OCI-M2 (cell line): ENCODE data around the gene ADAM10.

Experiments used
- DNase-seq: peaks from one replicate; lab custom pipeline; 2025; ENCODE audit not compliant: unreplicated experiment; lab: John Stamatoyannopoulos, UW

ADAM10 gene

GRCh38 chr15:58587486-58587885 is 162.0 kb downstream of the ADAM10 start:
- DNase-seq = no peak

- no peak for DNase-seq
Observed at GRCh38 chr15:58585693-58586443, 163.6 kb downstream of the ADAM10 start.

- no peak for DNase-seq
Observed at GRCh38 chr15:58584789-58585461, 164.6 kb downstream of the ADAM10 start.

GRCh38 chr15:58583171-58583908 is 166.2 kb downstream of the ADAM10 start:
- no peak for DNase-seq

- DNase-seq = no peak
Observed at GRCh38 chr15:58582160-58582559, 167.3 kb downstream of the ADAM10 start.

DNA sequence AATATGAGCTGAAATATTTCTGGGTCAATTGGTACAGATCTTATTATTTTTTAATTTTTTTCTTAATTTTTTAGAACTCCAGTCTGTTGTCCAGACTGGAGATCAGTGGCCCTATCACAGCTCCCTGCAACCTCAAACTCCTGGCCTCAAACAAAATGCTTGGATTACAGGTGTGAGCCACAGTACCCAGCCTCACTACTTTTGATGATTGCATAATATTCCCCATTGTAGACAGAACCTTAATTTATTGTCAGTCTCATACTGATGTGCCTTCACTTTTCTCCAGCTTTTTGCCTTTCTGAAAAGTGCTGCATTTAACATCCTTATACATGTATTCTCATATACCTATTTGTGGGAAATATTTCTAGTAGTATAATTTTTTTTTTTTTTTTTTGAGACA is 172.8 kb downstream of the ADAM10 start:
- no peak for DNase-seq

- DNase-seq = no peak
Observed at GRCh38 chr15:58575045-58575786, 174.3 kb downstream of the ADAM10 start.

DNA sequence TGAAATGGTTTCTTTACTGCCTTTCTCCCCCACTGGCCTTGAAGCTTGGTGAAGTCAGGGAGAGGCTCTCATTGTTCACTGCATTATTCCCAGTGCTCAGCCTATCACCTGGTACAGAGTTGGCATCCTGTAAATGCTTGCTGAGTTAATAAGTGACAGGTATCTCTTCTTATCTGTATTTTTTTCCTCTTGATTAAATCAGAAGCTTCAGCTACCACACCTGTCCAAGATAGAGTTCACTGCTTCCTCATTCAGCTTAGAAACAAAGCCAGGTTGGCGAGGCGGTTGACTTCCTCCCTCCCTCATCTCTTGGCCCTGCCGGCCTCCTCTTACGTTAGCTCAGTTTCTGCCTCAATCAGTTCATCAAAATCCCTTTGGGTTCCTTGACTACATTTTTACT is 174.9 kb downstream of the ADAM10 start:
- no peak for DNase-seq

- DNase-seq = no peak
Observed at GRCh38 chr15:58573270-58573669, 176.2 kb downstream of the ADAM10 start.

DNA sequence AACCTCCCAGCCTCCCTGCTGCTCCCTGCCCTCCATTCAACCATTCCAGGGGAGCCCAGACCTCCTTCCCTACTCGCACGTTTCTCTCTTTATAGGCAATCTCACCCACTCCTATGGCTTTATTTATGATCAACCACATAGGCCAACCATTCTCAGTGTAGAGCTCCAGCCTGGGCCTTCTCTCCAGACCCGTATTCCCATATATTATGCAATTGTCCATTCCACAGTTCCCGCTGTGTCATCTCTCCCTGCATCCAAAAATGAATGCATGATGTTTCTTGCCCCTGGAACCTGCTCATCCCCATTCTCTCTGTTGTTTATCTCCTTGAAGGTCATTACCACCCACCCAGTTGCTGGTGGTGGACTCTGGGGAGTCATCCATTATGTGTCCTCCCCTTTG is 177.0 kb downstream of the ADAM10 start:
- no peak for DNase-seq

GRCh38 chr15:58571491-58571890 is 178.0 kb downstream of the ADAM10 start:
- DNase-seq = no peak

DNA sequence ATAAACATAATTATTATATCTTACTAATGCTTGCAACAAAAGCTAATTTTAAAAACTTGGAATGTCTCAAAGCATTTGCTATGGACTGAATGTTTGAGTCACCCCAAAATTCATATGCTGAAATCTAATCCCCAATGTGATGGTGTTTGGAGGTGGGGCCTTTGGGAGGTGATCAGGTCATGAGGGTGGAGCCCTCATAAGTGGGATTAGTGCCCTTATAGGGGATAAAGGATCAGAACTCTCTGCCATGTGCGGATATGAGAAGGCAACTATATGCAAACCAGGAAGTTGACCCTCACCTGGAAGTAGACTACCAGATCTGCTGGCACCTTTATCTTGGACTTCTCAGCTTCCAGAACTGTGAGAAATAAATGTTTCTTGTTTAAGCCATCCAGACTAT is 180.1 kb downstream of the ADAM10 start:
- no peak for DNase-seq

DNA sequence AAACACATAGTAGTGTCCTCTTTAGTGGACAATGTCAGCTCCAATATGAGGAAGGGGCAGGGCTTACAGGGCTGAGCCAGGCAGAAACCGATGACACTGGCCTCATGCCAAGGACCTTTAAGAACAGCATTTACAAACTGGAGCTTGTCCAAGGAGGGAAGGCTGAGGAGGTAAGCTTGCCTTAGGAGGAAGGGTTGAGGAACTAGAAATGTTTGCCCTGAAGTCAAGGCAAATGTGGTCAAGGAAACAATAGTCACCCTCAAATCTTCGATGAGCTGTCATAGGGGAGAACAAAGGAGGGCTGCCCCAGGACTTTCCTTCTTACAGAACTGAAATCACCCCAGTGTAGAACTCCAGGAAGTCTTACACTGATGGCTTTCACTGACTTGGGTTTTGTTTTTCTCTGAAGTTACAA is 181.3 kb downstream of the ADAM10 start:
- no peak for DNase-seq

DNA sequence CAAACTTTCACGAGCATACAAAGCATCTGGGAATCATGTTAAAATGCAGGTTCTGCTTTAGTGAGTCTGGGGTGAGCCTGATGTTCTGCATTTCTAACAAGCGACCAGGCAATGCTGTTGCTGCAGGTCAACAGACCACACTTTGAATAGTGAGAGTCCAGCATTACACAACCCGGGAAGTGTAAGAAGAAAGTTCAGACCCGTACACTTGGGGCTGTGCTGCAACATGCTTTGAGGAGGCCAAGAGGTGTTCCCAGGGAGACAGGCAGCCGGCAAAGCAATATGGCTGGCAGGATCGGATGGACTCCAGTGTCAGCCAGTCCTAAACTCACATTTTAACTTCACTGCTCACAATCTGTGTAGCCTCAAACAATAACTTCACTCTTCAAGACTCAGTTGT is 183.5 kb downstream of the ADAM10 start:
- DNase-seq = no peak

- no peak for DNase-seq
Observed at GRCh38 chr15:58565619-58566018, 183.9 kb downstream of the ADAM10 start.

DNA sequence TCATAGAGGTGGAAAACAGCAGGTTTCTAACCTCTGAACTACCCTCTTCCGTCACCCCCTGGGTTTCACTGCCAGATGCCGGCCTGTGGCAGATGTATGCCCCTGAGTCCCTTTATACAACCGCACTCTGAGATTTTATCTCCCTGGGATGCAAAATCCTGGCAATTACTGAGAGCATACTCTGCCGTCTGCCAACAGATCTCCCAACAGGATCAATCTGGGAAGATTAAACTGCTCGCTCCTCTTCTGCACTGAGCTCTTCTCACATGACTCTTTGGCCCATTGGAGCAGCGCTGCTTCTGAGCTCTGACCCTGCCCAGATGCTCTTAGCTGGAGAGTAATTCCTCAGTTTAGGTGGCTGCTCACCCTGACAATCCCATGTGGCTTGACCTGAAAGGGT is 184.5 kb downstream of the ADAM10 start:
- DNase-seq = no peak

DNA sequence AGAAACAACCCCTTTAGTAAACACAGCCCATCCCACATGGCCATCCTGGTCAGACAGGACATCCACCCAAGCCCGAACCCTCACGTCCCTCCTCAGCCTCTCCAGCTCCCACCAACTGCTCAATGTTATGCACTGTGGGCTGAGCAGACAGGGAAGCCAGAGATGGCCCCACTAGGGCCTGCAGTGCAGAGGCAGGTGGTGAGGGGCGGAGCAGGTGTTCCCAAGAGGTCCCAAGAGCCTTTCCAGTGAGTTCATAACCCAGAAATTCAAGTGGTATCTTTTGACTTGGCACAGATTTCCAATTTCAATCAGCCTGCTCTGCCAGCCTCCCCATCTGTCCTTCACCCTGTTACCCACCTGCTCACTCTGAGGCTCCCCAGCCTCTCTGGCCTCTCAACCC is 187.4 kb downstream of the ADAM10 start:
- DNase-seq = no peak

DNA sequence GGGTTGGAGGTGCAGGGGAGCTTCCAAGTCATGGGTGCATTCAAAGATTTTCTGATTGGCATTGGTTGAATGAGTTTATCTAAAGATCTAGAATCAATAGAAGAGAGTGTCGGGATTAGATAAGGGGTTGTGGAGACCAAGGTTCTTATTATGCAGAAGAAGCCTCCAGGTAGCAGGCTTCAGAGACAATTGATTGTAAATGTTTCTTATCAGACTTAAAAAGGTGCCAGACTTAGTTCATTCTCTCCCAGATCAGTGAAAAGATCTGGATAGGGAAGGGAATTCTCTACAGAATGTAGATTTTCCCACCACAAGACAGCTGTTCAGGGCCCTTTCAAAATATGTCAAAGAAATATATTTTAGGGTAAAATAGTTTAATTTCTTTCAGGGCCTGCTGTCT is 188.2 kb downstream of the ADAM10 start:
- DNase-seq = no peak

GRCh38 chr15:58559904-58560588 is 189.5 kb downstream of the ADAM10 start:
- no peak for DNase-seq

DNA sequence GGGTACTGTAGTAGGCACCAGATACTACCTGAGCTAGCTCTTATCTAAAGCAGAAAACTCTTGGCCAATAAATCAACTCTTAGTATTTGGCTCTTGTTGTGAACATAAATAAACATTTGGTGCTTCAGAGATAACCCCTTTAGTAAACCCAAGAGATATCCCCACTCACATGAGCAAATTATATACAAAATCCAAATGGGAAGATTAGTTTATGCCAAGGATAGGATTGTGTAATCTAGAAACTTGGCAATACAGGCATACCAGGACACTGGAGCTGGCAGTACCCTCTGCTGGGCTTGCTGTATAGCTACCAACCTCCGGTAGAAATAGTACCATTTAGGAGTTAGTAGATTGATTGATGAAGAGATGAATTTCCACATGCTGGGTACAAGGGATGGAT is 190.7 kb downstream of the ADAM10 start:
- DNase-seq = no peak

GRCh38 chr15:58556541-58556940 is 193.0 kb downstream of the ADAM10 start:
- DNase-seq = no peak
